HUES64 (cell line): ENCODE measurements around the gene VTN. TPM values are rescaled to one million over a fixed set of nuclear protein-coding genes. Genes with fewer than 3 reads are reported as not detected.

ENCODE experiments used
- H3K27ac ChIP-seq: 2 replicates; pipeline ENCODE4 v1.7.0; 2013; ENCODE audit warnings: low read depth, low read length, inconsistent platforms
- H3K27me3 ChIP-seq: 2 replicates; pipeline ENCODE4 v1.6.1; 2013; ENCODE audit warnings: mild to moderate bottlenecking, low read length; ENCODE audit not compliant: insufficient read depth
- H3K36me3 ChIP-seq: 2 replicates; pipeline ENCODE4 v1.6.1; 2013; ENCODE audit warnings: mild to moderate bottlenecking, low read length; ENCODE audit not compliant: insufficient read depth
- H3K4me1 ChIP-seq: 2 replicates; pipeline ENCODE4 v1.6.1; 2013; ENCODE audit warnings: mild to moderate bottlenecking, low read length, moderate library complexity; ENCODE audit not compliant: insufficient read depth
- H3K4me3 ChIP-seq: 2 replicates; pipeline ENCODE4 v1.5.1; 2013; ENCODE audit warnings: mild to moderate bottlenecking, low read length, moderate library complexity
- H3K9ac ChIP-seq: 2 replicates; pipeline ENCODE4 v1.6.1; 2013; ENCODE audit warnings: mild to moderate bottlenecking, low read depth, low read length
- H3K9me3 ChIP-seq: 2 replicates; pipeline ENCODE4 v1.6.1; 2013; ENCODE audit warnings: low read depth, low read length; ENCODE audit not compliant: insufficient read depth
- WGBS: fragments of 150-250, 120-280 bp; methylation state at CpG from one replicate; pipeline ENCODE4 v1.1.7; 2013; ENCODE audit warnings: missing lambda C conversion rate; 5-methylcytosine and 5-hydroxymethylcytosine counted together
- polyA plus RNA-seq, 2 experiments: library from polyadenylated mRNA; stranded (reverse); fragments of 50-300 nt; gene quantifications; one replicate each; pipeline ENCODE4 v1.2.3, GENCODE V29; 2013

Gene VTN, protein sequence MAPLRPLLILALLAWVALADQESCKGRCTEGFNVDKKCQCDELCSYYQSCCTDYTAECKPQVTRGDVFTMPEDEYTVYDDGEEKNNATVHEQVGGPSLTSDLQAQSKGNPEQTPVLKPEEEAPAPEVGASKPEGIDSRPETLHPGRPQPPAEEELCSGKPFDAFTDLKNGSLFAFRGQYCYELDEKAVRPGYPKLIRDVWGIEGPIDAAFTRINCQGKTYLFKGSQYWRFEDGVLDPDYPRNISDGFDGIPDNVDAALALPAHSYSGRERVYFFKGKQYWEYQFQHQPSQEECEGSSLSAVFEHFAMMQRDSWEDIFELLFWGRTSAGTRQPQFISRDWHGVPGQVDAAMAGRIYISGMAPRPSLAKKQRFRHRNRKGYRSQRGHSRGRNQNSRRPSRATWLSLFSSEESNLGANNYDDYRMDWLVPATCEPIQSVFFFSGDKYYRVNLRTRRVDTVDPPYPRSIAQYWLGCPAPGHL
- polyA plus RNA-seq (2013, experiment 1 of 2) = 1.6 TPM
- 3.2 TPM for polyA plus RNA-seq (2013, experiment 2 of 2)

DNA sequence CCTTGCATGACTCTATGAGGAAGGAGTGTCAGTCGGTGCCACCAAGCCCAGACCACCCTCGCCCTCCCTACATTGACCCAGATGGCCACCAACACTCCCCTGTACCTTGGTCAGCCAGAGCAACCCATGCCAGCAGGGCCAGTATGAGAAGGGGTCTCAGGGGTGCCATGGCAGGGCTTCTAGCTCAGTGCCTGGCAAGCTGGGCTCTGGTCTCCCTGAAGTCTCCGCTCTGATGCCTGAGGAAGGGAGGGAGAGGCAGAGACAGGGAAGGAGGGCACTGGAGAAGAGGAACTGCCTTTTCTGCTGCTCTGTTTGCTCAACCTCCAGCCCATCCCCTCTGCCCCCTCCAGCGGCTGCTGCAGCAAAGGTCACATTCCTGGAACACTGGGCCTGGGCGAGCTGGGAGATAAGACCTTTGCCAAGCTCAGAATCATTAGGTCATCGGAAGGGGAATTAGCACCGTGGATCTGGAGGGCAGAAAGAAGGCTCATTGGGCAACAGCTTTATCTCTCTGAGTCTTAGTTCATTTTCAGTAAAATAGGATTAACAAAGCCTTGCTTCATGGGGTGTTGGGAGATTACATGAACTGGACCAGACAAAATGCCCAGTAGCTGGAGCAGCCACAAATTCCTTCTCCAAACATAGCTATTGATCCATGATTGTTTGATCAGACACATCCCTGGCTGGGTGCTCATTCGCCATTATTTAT lies at the start of gene VTN:
VTN (minus strand) TSS at position 273 of the 709 bp plus-strand sequence; CDS start at position 169, 104 bp downstream.
- Histone ChIP-seq H3K27ac (peak within 1 kb of the TSS; percentile 76; the same call in 1 of the 2 replicates), H3K36me3 (no peaks in the 10 kb centered on the region), H3K4me1 (peaks cover 14% of the 10 kb centered on the region), H3K9me3 (no peaks in the 10 kb centered on the region), H3K9ac (peak within 1 kb of the TSS; percentile 12; the same call in 1 of the 2 replicates), H3K27me3 (peaks cover 36% of the 10 kb centered on the region), H3K4me3 (peak within 1 kb of the TSS; percentile 79)
- WGBS = 47% methylated on average over 8 of the region's 8 CpGs

- H3K4me1 ChIP-seq = peaks cover 7% of the 10 kb centered on the region
- H3K9ac ChIP-seq = no peak overlapping the region
- WGBS = 25% methylated on average over 13 of the region's 13 CpGs
- no peaks in the 10 kb centered on the region for H3K36me3 ChIP-seq
- H3K27ac ChIP-seq = no peak overlapping the region
- H3K4me3 ChIP-seq = no peak overlapping the region
- H3K9me3 ChIP-seq = no peaks in the 10 kb centered on the region
- H3K27me3 ChIP-seq = peaks cover 35% of the 10 kb centered on the region
Measured at GRCh38 chr17:28416703-28417311, 46.7 kb upstream of the VTN start.

- H3K9ac ChIP-seq = no peak overlapping the region
- peaks cover 11% of the 10 kb centered on the region for H3K4me1 ChIP-seq
- no peaks in the 10 kb centered on the region for H3K9me3 ChIP-seq
- H3K36me3 ChIP-seq = no peaks in the 10 kb centered on the region
- no peak overlapping the region for H3K27ac ChIP-seq
- WGBS = 92% methylated on average over 3 of the region's 3 CpGs
- no peak overlapping the region for H3K4me3 ChIP-seq
- H3K27me3 ChIP-seq = peaks cover 37% of the 10 kb centered on the region
Measured at GRCh38 chr17:28415886-28416285, 45.8 kb upstream of the VTN start.

- Histone ChIP-seq H3K4me3 (no peak overlapping the region), H3K4me1 (peaks cover 12% of the 10 kb centered on the region), H3K9ac (no peak overlapping the region), H3K27ac (no peak overlapping the region), H3K36me3 (no peaks in the 10 kb centered on the region), H3K9me3 (no peaks in the 10 kb centered on the region), H3K27me3 (peaks cover 39% of the 10 kb centered on the region)
- WGBS = 61% methylated on average over 7 of the region's 7 CpGs
Measured at GRCh38 chr17:28413804-28414203, 43.7 kb upstream of the VTN start.

DNA sequence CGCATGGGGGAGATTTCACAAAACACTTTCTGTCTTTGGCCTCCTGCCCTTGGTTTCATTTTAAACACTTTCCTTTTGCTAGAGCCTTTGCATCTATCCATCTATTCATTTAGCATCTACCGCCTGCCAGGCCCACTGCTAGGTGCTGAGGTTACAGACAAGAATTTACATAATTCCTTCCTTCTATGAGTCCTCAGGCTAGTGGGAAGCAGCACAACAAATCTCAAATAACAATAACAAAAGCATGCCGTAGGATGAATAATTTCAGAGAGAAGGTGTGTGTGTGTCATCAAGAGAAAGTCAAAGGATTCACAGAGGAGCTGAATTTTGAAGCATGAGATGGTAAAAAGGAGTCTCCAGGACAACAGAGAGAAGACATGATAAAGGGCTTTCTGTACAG lies 42.0 kb upstream of the VTN start:
- Histone ChIP-seq H3K4me3 (no peak overlapping the region), H3K9ac (no peak overlapping the region), H3K9me3 (no peaks in the 10 kb centered on the region), H3K27me3 (peaks cover 35% of the 10 kb centered on the region), H3K36me3 (no peaks in the 10 kb centered on the region), H3K4me1 (peaks cover 29% of the 10 kb centered on the region), H3K27ac (no peak overlapping the region)
- 43% methylated on average over 3 of the region's 3 CpGs for WGBS

DNA sequence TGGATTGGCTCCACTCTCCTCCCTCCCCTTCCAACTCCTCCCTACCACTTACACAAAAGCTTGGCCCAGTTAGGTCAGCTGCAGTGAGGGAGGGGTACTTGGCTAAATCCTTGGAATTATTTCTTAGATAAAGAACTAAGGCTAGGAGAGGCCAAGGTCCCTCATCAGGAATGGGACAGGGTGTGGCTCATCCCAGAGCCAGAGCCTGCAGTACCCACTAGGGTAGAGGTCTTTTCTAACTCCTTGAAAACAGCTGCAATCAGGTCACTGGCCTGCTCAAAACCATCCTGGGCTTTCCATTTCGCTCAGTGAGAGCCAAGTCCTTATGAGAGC lies 37.8 kb upstream of the VTN start:
- H3K27ac ChIP-seq = peak overlapping the region; percentile 37; the same call in 1 of the 2 replicates
- WGBS = 53% methylated on average over 1 of the region's 1 CpG
- no peak overlapping the region for H3K4me3 ChIP-seq
- H3K9me3 ChIP-seq = no peaks in the 10 kb centered on the region
- H3K9ac ChIP-seq = no peak overlapping the region
- H3K4me1 ChIP-seq = peaks cover 56% of the 10 kb centered on the region
- H3K27me3 ChIP-seq = peaks cover 46% of the 10 kb centered on the region
- H3K36me3 ChIP-seq = no peaks in the 10 kb centered on the region

DNA sequence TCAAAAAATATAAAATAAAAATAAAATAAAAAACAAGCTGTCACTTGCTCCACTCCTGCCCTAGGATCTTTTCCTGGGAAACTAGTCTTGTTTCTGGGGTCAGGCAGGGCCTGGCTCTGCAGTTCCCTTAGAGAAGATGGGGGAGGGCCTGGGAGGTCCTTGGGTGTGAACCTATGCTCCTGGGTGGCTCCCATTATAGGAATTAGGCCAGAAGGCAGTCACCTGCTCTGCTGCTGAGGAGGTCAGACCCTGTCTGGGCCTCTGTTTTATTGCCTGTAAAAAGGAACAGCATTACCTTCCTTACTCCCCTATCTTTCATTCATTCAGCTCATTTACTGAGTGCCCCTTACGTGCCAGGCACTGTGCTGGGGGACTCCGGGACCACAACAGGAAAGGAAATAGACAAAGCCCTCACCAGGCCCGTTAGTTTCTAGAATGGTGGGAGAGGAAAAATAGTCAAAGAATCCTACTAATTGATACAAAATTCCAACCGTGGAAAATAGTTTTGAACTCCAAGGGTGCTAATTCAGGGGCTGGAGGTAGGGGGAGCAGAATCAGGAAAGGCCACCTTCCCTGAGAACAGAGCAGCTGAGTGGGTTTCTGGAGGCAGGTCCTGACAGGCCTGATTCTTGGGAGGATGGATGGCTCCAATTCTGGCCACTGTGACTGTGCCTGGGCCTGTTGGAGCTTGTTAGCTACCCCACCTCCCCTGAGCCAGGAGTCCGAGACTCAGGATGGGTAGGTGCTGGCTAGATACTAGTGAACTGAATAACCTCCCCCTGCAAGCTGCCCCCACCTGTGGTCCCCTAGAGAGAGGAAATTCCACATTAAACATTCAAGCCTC lies 37.2 kb upstream of the VTN start:
- Histone ChIP-seq H3K4me3 (no peak overlapping the region), H3K9me3 (no peaks in the 10 kb centered on the region), H3K27me3 (peaks cover 51% of the 10 kb centered on the region), H3K4me1 (peaks cover 61% of the 10 kb centered on the region), H3K27ac (peak overlapping the region; percentile 55; the same call in 1 of the 2 replicates), H3K36me3 (no peaks in the 10 kb centered on the region), H3K9ac (no peak overlapping the region)
- 41% methylated on average over 3 of the region's 5 CpGs for WGBS

- H3K9me3 ChIP-seq = no peaks in the 10 kb centered on the region
- H3K9ac ChIP-seq = no peak overlapping the region
- no peaks in the 10 kb centered on the region for H3K36me3 ChIP-seq
- no peak overlapping the region for H3K27ac ChIP-seq
- WGBS = 33% methylated on average over 9 of the region's 9 CpGs
- H3K4me1 ChIP-seq = peaks cover 58% of the 10 kb centered on the region
- peaks cover 57% of the 10 kb centered on the region for H3K27me3 ChIP-seq
- peak overlapping the region; percentile 67 for H3K4me3 ChIP-seq
Measured at GRCh38 chr17:28406473-28406814, 36.3 kb upstream of the VTN start.

DNA sequence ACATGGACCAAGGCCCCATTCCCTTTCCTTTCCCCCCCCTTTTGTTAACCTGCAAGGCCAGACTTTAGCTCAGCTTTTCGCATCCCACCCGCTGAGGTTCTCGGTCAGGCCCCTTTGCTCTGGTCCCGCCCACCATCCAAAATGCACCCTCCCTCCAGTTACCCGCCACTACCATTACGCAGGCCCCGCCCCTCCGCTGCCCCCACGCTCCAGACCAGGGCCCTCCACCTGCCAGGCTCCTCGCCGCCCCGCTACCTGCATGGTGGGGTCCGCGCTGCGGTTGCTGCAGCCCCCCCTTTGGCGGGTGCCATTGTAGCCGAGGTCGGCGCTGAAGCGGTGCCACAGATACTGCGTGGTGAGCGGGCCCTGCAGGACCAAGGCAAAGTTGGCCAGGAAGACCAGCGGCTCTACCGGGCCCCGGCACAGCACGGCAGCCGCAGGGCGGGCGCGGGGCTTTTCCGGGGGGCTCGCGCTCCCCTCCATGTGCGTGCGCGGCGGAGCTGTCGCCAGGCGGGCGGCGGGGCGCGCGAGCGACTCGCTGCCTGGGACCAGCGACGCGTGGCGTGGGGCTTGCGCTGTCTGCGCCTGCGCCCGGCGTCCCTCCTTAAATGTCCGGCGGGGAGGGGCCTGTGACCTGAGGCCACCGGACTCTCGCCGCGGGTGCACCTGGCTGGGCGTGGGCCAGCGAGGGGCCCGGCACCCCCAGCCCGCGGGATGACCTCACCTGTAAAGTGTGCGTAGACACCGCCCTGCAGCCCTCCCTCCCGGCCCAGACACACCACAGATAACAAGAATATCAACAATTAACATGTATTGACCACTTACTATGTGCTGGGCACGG lies 35.7 kb upstream of the VTN start, which contains the start of gene SLC46A1:
SLC46A1 (minus strand) TSS at position 581 of the 841 bp plus-strand sequence; CDS start at position 483, 98 bp downstream.
- WGBS = 1% methylated on average over 70 of the region's 70 CpGs
- Histone ChIP-seq H3K27me3 (peaks cover 61% of the 10 kb centered on the region), H3K9ac (peak within 1 kb of the TSS; percentile 56), H3K27ac (0 out of 2 replicates have a peak within 1 kb of the TSS, but pooled peaks have one; percentile 19), H3K4me1 (peaks cover 57% of the 10 kb centered on the region), H3K4me3 (peak within 1 kb of the TSS; percentile 67), H3K9me3 (no peaks in the 10 kb centered on the region), H3K36me3 (no peaks in the 10 kb centered on the region)
